Aorta (tissue), 5 donors: ENCODE data around the gene TNFRSF8. TPM values are rescaled to one million over a fixed set of nuclear protein-coding genes. Genes with fewer than 3 reads are reported as not detected.
A peak's percentile ranks its signal among the peaks of the same experiment; 100 is the strongest.

Experiments used
- ATAC-seq: fragments of 200-7000 bp; cut with Tn5 transposase; one replicate; pipeline ENCODE4 v1.9.1; 2022; ENCODE audit warnings: moderate library complexity; ENCODE audit not compliant: low FRiP score
- DNase-seq, 2 donors: peaks; one replicate each; pipeline ENCODE4 v3.0.0-alpha.2; 2020
- H3K27ac ChIP-seq, 2 donors: one replicate each; pipeline ENCODE4 v1.5.1; 2013; ENCODE audit warnings: low read length in 2 of 2, mild to moderate bottlenecking in 2 of 2, moderate library complexity in 2 of 2, control low read depth in 1 of 2, inconsistent platforms in 1 of 2, low read depth in 1 of 2
- H3K27me3 ChIP-seq, 2 donors: one replicate each; pipeline ENCODE4 v1.6.1; 2013; ENCODE audit warnings: control low read depth in 1 of 2, low read length in 1 of 2, mild to moderate bottlenecking in 1 of 2, moderate library complexity in 1 of 2; ENCODE audit not compliant: insufficient read depth in 2 of 2, control insufficient read depth in 1 of 2
- H3K36me3 ChIP-seq, 2 donors: one replicate each; pipeline ENCODE4 v1.6.1; 2013; ENCODE audit warnings: control low read depth in 1 of 2, low read length in 1 of 2, mild to moderate bottlenecking in 1 of 2; ENCODE audit not compliant: insufficient read depth in 2 of 2, control insufficient read depth in 1 of 2
- H3K4me1 ChIP-seq, 2 donors: one replicate each; pipeline ENCODE4 v1.6.1; 2013; ENCODE audit warnings: low read length in 2 of 2, control low read depth in 1 of 2, mild to moderate bottlenecking in 1 of 2, moderate library complexity in 1 of 2; ENCODE audit not compliant: insufficient read depth in 2 of 2, control insufficient read depth in 1 of 2
- H3K4me3 ChIP-seq, 2 donors: one replicate each; pipeline ENCODE4 v1.5.1; 2013; ENCODE audit warnings: low read length in 2 of 2, control low read depth in 1 of 2, mild to moderate bottlenecking in 1 of 2
- H3K9me3 ChIP-seq: one replicate; pipeline ENCODE4 v1.6.1; 2013; ENCODE audit warnings: mild to moderate bottlenecking, low read length; ENCODE audit not compliant: control insufficient read depth
- WGBS, 2 donors: extraction: QIAGEN DNeasy Blood & Tissue Kit; methylation state at CpG; one replicate each; pipeline ENCODE4 v1.1.7; 2013; 5-methylcytosine and 5-hydroxymethylcytosine counted together
- intact Hi-C, 2 donors: fragments of 100-400 bp; cut with DNase I; formaldehyde crosslinking; loops; one replicate each; pipeline versions ENCODE4 v1.14.2 to v1.15.0; 2022
- polyA plus RNA-seq, 2 donors: library from polyadenylated mRNA; stranded (reverse); fragments of 200-250 nt; gene quantifications; one replicate each; pipeline ENCODE4 v1.2.3, GENCODE V29; 2013
- total RNA-seq, 2 donors: library from RNA; stranded (reverse); fragmentation: NEBNext Ultra II Directional; extraction: Animal tissue kit (Norgen Biotek cat#: 25700); gene quantifications; one replicate each; pipeline ENCODE4 v1.2.1, GENCODE V29; 2021
- donor health status: healthy with polysubstance abuse.
- donor health status: Bipolar disorder and iron deficiency.
- donor health status: DM: no; HTN: no; CAD: no.
- donor health status: DM: no; HTN: no; CAD: no.
- donor health status: DM: yes; HTN: yes; CAD: no.

The TNFRSF8 gene
- total and polyA plus RNA-seq, 4 donors, result 0.74 to 4.7 (median 1.3) TPM

- Histone ChIP-seq H3K27ac (no peak overlapping the region), H3K4me1 (no peaks in the 10 kb centered on the region), H3K36me3 (no peaks in the 10 kb centered on the region), H3K4me3 (no peak overlapping the region), H3K9me3 (no peaks in the 10 kb centered on the region), H3K27me3 (peaks cover 0 to 3% of the 10 kb centered on the region in 2 donors)
- DNase-seq, result no peak
- WGBS, 2 donors, result 78 to 82% methylated on average over 23 to 24 of the region's 24 CpGs
- intact Hi-C loops, result loop anchor here (1.0 to 10.0 kb wide), 3 partner anchors 83 to 529 kb away; no protein-coding TSS in a partner anchor
- peak; percentile 19 for ATAC-seq
Measured at GRCh38 chr1:12125422-12126355, 62.6 kb downstream of the TNFRSF8 start.

DNA sequence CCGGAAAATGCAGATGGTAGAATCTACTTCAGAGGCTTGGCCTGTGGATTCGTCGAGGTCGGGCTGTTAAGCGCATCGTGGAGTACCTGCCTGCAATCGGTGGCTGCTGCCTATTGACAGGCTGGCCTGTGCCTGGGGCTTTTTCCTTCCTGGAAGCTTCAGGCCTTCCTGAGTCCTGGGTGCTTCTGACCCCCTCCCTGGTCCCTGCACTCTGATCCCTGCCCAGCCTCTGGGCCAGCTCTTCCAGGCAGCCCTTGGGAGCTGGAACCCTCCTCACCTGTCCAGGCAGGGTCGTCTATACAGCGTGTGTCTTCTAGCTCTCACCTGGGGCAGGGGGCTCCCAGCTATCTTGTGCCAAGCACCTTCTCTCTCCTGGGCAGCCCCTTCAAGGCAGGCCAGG, 63.7 kb downstream of the TNFRSF8 start:
- no peaks in the 10 kb centered on the region for H3K36me3 ChIP-seq
- DNase-seq, result no peak
- H3K4me3 ChIP-seq, result no peak overlapping the region
- intact Hi-C loops, result loop anchor here in 1 of 2 donors (10.0 kb wide), 1 partner anchor 528 kb away; no protein-coding TSS in a partner anchor
- no peak for ATAC-seq
- no peaks in the 10 kb centered on the region for H3K9me3 ChIP-seq
- WGBS, 2 donors, result 93 to 95% methylated on average over 9 of the region's 9 CpGs
- H3K4me1 ChIP-seq, result no peaks in the 10 kb centered on the region
- H3K27me3 ChIP-seq, result no peaks in the 10 kb centered on the region
- no peak overlapping the region for H3K27ac ChIP-seq

- H3K27me3 ChIP-seq, result no peaks in the 10 kb centered on the region
- no peak overlapping the region for H3K27ac ChIP-seq
- no peaks in the 10 kb centered on the region for H3K4me1 ChIP-seq
- H3K36me3 ChIP-seq, result no peaks in the 10 kb centered on the region
- no peak overlapping the region for H3K4me3 ChIP-seq
- no peaks in the 10 kb centered on the region for H3K9me3 ChIP-seq
- 83 to 87% methylated on average over 10 of the region's 10 CpGs for WGBS, 2 donors
- intact Hi-C loops, result loop anchor here in 1 of 2 donors (10.0 kb wide), 1 partner anchor 527 kb away; no protein-coding TSS in a partner anchor
- no peak for DNase-seq
- no peak for ATAC-seq
Measured at GRCh38 chr1:12127206-12127810, 64.2 kb downstream of the TNFRSF8 start.

DNA sequence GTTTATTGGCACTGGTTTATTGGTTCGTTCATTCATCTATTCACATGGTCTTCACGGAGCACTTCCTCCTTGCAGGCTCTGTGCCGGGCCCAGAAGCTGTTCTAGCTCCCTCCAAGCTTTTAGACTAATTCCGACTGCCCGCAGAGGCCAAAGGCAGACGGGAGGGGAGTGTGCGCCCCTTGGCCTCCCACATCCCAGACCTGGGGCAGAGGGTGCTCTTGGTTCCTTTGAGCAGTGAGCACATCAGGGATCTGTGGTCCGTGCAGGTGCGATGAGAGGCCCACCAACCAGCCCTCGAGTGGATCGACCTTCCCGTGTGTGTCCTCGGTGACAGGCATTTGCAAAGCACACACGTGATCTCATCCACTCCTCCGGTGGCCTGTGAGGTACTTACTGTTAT, 65.0 kb downstream of the TNFRSF8 start:
- no peaks in the 10 kb centered on the region for H3K27me3 ChIP-seq
- no peaks in the 10 kb centered on the region for H3K9me3 ChIP-seq
- no peak for ATAC-seq
- no peak overlapping the region for H3K4me3 ChIP-seq
- intact Hi-C loops, result loop anchor here in 1 of 2 donors (10.0 kb wide), 1 partner anchor 527 kb away; no protein-coding TSS in a partner anchor
- H3K27ac ChIP-seq, result no peak overlapping the region
- no peaks in the 10 kb centered on the region for H3K36me3 ChIP-seq
- DNase-seq, result no peak
- no peaks in the 10 kb centered on the region for H3K4me1 ChIP-seq
- 90 to 93% methylated on average over 15 of the region's 15 CpGs for WGBS, 2 donors

GRCh38 chr1:12129624-12130023, 66.5 kb downstream of the TNFRSF8 start:
- no peak for ATAC-seq
- Histone ChIP-seq H3K4me1 (no peaks in the 10 kb centered on the region), H3K36me3 (no peaks in the 10 kb centered on the region), H3K4me3 (no peak overlapping the region), H3K27ac (no peak overlapping the region), H3K27me3 (no peaks in the 10 kb centered on the region), H3K9me3 (no peaks in the 10 kb centered on the region)
- no peak for DNase-seq
- intact Hi-C loops, result loop anchor here in 1 of 2 donors (10.0 kb wide), 1 partner anchor 525 kb away; no protein-coding TSS in a partner anchor
- WGBS, 2 donors, result 73 to 78% methylated on average over 12 of the region's 12 CpGs

DNA sequence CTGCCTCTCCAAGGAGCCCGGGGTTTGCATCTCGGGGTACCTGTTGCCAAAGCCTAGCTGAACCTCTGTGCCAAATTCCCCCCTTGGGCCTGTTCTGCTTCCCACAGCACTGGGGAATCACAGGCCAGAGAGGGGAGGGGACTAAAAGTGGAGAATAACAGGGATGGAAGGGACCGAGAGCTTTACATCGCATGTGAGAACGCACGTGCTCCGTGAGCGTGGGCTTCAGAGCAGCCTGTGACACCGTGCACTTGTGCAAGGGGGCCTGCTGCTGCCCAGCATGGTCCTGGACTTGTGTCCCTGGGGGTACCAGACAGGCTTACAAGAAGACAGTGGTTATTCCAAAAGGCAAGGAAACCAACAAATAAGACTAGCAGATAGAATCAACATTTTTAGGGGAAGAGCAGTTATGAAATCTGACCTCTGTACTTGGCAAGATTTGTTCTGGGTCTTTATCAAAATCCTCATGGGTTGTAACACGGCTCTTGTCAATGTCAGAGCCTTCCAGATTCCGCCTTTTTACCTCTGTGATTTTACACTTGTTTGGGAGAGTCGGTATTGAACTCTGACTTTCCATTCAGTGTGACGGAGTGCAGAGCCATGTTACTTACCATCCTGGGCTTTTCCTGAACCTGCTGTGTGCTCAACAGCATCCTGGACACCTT, 67.5 kb downstream of the TNFRSF8 start:
- intact Hi-C loops, result no loop called here
- WGBS, 2 donors, result 85 to 89% methylated on average over 13 of the region's 13 CpGs
- Histone ChIP-seq H3K9me3 (no peaks in the 10 kb centered on the region), H3K36me3 (no peaks in the 10 kb centered on the region), H3K27ac (no peak overlapping the region), H3K27me3 (no peaks in the 10 kb centered on the region), H3K4me3 (no peak overlapping the region), H3K4me1 (no peaks in the 10 kb centered on the region)
- DNase-seq, result no peak
- no peak for ATAC-seq

DNA sequence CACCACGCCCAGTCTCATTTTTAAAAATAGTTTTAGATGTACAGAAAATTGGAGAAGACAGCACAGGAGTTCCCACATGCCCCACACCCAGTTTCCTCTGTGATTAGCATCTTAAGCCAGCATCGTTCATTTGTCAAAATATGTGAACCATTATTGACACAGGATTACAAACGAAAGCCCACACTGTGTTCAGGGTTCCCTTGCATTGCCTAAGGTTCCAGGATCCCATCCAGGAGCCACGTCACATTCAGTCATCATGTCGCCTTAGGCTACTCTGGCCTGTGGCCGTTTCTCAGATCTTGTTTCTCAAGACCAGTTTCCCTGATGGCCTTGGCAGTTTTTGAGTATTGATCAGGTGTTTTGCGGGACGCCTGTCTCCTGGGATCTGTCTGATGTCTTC, 69.0 kb downstream of the TNFRSF8 start:
- intact Hi-C loops, result no loop called here
- no peaks in the 10 kb centered on the region for H3K9me3 ChIP-seq
- no peak for ATAC-seq
- H3K36me3 ChIP-seq, result no peaks in the 10 kb centered on the region
- no peaks in the 10 kb centered on the region for H3K4me1 ChIP-seq
- no peak overlapping the region for H3K4me3 ChIP-seq
- DNase-seq, result no peak
- WGBS, 2 donors, result 90 to 94% methylated on average over 8 of the region's 8 CpGs
- no peaks in the 10 kb centered on the region for H3K27me3 ChIP-seq
- H3K27ac ChIP-seq, result no peak overlapping the region

DNA sequence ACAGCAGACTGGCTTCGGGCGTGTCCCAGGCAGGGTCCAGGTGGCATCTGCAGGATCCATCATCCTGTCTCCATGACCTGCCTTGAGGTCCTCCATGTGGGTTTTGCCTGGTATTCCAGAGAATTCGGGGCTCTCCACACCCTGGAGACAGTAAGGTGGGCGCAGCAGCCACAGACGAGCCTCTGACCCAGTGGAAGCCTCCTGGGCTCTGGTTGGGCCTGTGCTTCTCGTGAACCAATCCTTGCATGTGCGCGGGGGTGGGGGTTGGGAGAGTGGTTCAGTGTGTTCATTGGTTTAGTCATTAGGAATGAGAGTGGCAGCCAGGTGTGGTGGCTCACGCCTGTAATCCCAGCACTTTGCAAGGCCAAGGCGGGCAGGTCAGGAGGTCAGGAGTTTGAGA, 71.6 kb downstream of the TNFRSF8 start:
- WGBS, 2 donors, result 94 to 97% methylated on average over 10 of the region's 10 CpGs
- Histone ChIP-seq H3K27ac (no peak overlapping the region), H3K27me3 (no peaks in the 10 kb centered on the region), H3K4me3 (no peak overlapping the region), H3K9me3 (no peaks in the 10 kb centered on the region), H3K36me3 (no peaks in the 10 kb centered on the region), H3K4me1 (no peaks in the 10 kb centered on the region)
- intact Hi-C loops, result no loop called here
- ATAC-seq (no peak), DNase-seq (no peak)
